ENCODE results near the gene FBXL14.

The FBXL14 gene

DNA sequence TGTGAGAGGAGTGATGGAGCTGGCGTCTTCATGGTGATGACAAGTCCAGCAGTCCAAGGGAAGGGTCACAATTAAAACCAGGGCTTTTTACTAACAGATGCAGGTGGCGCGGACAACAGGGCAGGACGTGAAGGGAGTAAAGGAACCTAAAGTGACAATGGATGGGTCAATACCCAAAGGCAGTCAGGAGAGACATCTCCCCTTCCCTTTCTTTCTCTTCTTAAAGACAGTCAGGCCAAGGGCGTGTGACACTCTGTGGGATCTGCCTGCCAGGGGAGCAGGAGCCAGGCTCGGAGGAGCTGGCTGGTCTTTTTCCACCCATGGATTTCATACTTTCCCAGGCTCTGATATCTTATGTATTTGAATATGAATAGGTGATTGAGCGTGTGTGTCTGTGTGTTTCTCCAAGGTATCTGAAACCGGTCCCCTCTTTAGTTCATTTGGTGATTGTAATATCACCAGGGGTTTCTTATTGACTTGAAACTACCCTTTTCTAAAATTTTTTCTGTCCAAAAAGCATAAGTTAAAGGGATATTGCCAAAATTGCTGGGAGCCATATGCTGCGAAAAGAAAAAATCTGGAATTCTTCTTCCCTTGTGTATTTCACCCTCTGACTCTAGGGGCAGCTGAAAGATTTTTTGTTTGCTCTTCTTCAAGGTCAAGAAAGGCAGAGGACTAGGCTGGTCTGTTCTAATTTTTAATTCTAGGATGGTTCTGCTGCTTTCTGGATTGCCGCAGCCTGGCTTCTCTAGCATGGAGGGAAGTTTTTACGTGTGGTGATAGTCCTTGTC lies 61.8 kb downstream of the FBXL14 start:
- no peak for DNase-seq

DNA sequence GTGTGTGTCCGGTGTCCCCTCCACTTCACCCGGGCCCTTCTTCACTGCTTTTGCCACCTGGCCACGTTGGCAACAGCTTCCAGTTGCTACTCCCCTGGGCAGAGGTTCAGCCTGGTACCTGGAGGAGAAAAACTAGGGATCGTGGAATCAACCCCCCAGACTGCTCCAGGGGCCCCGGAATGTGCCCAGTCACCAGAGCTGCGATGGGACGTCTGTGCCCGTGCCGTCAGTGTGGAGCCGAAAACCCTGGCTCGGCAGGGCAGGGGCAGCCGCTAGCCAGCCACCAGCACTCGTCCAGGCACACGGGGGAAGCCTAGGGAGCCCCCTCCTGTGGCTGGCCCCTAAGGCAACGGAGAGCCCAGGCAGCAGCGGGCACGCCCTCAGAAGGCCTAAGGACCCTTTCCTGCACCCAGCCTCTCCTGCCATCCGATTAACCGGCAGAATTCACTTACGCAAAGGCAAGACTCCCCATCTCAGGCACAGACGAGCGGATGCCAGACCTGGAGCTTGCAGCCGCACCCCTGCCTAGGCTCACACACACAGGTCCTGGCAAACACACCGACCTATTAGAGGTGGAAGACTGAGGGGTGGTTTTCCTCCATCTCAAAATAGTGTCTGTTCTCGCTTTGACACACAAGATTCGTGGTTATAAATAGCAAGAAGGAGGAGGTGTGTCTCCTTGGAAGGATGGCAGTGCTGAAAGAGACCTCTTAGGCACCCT lies 62.6 kb downstream of the FBXL14 start:
- no peak for DNase-seq

DNA sequence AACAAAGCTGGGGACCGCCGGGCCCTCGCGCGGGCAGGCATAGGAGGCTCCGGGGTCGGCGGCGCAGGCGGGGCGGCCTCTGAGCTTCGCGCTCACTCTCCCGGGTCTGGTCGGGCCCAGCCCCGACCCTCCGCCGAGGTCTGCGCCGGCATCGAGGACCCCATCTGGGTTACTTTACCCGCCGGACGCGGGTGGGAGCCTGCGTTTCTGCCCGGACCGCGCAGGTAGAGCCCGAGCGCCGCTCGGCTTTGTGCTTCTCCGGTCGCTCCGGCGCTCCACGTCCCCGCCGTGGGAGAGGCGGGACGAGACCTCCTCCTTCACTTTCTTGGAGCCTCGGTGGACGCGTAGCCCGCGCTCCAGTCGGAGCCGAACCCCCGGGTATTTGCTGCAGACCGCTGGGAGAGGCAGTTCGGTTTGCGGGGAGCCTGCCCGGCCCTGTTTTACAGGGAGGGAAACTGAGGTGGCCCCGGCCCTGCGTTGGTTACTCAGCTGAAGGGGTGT lies 63.2 kb downstream of the FBXL14 start:
- DNase-seq, result no peak

DNA sequence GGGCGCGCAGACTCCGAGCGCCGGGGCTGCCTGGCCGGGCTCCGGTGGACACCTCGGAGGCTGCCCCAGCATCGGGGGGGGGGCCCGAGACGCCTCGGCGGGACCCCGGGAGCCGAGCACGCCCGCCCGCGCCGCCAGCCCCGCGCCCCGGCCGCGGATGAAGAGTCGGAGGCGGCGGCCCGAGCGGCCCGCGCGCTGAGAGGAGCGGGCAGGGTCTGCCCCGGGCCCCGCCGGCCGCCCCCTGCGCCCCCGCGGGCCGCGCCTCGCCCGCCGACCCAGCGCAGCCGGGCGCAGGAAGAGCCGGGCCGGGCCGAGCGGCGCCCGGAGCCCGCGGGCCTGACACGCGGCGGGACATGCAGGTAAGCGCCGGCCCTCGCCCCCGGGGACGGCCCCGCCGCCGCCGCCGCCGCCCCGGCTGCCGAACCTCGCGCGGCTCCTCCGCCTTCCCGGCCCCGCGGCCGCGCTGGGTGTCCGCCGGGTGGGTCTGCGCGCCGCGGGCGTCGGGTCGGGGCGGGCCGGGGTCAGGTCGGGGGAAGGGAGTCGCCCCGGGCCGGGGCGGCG lies 63.7 kb downstream of the FBXL14 start:
- no peak for DNase-seq

DNA sequence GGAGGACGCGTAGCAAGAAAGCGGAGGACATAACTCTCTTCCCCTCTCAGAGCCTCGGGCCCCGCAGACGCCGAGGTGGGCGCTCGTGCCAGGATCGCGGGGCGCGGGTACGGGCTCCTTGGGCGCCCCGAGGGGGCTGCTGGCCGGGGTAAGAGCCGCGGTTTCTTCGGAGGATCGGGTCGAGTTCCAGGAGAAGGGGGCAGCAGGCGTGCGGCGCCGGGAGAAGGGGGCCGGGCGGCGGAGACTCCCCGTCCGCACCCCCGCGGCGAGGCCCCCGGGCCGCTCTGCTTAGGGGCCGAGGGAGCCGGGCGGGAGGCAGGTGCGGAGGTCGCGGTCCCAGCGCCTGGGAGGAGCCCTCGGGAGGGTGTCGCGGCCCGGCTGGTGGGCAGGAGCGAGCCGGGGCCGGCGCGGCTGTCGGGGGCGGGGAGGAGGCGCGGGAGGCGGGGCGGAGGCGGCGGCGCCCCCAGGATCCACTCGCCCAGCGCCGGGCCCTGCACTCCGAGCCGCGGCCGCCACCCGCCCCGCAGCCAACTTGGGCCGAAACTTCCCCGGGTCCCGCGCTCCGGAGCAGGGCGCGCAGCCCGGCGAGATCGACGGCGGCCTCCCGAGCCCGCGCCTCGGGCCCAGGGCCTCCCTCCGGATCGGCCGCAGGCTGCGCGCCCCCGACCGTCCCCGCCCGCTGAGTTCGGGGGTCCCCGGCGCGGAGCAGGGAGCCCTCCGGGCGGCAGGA lies 64.4 kb downstream of the FBXL14 start:
- no peak for DNase-seq

DNA sequence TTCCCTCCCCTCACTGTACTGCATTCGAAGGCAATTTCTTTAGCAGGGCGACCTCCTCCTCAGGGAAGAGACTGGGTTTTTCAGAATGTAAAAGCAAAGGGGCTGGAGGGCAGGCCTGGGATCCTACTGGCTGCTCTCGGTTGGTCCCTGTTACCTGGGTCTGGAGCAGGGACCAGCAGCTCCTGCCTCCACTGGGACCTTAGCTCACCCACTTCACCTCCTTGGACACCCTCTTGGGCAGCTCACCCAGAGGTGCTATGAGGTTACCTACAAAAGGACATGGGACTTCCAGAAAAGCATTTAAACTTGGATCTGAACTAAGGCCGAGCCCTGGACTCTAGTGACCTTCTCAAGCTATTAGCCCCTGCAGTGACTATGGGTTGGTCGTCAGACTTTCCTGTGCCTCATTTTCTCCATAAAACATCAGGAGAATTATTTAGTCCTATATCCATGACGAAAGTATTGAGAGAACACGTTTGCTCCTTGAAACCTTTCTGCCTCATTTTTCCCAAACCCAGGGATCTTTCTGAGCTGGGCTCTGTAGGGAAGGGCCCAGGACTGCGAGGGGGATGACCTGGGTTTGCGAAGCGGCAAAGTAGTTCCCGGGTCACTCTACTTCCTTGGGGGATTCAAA lies 65.0 kb downstream of the FBXL14 start:
- no peak for DNase-seq

DNA sequence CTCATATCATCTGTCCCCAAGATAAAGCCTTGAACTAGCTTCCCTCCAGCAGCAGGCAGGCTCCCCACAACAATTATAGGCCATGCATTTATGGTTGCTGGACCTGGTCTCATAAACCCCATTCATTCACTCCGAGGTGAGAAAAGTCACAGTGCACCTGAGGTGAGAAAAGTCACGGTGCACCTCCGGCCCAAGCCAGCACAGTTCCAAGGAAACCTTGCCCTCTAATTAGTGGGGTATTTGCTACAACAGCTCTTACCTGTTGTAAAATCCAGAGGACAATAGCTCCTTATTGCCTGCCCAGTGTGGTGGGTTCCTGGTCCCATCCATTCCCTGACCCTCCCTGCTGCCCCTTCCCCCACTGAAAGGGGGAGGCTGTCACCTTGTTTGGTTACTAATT lies 65.6 kb downstream of the FBXL14 start:
- no peak for DNase-seq

DNA sequence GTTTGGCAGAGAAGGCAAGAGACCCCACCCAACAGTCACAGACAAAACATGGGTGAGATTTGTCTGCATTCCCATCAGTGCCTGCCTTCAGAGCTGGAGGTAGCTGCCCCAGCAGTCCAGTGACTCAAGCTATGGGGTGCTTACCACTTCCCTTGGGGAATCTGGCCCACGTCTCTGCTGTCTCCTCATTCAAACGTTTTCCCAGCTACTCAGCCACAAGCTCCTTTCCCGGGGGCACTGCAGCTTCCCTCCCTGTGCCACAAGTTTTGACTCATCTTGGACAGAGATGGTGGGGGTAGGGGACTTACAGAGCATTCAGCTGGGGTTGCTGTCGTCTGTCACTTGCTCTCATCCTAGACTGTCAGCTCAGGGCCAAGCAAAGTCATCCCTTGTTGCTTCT lies 66.6 kb downstream of the FBXL14 start:
- no peak for DNase-seq

DNA sequence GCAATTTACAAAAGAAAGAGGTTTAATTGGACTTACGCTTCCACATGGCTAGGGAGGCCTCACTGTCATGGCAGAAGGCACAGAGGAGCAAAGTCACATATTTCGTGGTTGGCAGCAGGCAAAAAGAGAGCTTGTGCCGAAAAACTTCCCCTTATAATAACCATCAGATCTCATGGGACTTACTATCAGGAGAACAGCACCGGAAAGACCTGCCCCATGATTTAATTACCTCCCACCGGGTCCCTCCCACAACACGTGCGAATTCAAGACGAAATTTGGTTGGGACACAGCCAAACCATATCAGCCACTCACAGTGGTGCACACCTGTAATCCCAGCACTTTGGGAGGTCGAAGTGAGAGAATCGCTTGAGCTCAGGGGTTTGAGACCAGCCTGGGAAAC lies 68.5 kb downstream of the FBXL14 start:
- no peak for DNase-seq

DNA sequence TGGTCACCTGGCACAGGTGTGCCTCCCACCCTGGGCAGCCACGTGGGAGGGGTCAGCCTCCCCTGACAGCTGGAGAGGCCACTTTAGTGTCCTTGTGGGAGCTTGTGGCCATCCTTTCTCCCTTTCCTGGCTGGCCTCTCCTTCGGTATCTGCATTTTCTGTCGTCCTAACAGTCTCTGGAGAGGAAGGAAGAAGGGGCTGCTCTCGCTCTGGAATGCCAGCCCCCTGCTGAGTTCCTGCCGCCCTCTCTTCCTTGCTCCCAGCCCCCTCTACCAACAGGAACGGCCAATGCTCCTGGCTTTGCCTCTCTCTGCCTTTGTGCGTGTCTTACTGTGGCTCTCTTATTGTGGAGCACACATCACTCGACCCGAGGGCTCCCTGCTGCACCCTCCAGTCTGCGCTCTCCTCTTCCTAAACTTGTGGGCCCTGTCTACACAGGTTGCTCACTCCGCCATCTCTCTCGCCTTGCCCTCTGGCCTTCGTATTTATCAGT lies 70.8 kb downstream of the FBXL14 start:
- no peak for DNase-seq

DNA sequence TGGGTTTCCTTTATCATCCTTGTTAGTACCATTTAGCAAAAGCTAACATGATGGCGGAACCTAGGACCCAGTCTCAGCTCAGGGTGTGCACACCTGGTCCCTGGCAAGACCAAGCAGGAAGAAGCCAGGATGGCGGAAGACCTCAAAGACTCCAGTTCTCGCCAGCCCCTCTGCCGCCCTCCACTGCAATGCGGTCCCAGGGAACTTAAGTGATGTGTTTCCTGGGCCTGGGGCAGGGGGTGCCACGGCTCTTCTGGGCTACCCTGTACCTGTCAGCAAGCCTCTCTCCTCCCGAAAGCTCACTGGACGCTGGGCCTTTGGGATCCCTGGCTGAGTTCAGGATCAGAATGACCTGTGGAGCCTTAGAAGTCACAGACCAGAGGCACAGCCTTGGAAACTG lies 71.3 kb downstream of the FBXL14 start:
- DNase-seq, result no peak

DNA sequence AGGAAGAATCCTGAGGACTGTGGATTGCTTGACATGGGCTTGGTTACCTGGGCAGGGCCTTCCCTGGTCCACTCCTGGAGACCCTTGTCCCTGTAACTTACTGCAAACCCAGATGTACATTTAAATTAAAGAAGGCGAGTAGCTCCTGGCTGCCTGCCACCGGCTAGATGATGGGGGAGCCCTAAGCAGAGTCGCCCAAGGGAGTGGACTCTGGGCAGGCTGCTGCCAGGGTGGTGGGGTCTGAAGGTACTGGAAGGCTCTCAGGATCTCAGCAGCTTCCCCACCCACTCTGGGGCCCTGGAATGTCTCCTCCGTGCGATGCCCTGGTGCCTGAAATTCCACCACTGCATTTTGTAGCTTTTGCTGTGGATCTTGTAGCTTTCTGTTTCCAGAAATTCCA lies 74.7 kb downstream of the FBXL14 start:
- DNase-seq, result no peak

DNA sequence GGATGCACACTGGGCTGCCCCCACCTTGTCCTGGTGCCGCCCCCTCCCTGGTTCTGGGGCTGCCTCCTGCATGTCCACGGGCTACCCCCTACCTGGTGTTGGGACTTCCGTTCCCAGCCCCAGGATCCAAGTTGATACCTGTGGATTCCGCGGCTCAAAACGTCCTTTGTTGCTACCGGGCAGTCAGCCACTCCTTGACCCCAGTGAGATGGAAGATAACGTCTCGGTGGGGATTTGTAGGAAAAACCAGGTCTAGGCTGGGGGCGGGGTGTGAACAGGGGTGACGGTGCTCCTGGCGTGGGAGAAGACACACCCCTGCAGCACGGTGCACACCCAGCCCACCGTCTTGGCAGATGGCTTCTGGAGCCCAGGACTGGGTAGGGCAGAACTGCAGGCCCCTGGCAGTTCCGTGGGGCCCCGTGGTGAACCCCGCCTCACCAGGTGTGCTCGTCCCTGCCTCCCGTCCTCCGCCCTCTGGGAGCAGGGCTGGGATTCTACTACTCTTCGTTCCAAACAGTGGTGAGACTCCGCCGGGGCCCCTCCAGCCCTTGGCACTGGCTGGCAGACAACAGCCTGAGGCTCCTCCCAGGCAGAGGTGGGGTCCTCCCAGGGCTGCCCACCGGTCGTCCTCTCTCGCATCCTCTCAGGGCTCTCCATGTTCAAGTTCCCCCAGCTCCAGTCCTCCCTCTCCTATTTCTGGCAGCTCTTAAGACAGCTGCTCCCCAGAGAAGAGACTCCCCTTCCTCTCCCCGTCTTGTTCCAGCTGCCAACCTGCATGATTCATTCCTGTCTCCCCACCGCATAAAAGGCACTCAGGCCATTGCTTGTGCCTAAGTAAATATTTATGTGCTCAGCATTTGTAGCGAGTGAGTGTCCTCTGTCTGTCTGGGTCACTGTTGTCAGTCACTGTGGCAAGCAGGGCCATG lies 75.5 kb downstream of the FBXL14 start:
- DNase-seq, result no peak

DNA sequence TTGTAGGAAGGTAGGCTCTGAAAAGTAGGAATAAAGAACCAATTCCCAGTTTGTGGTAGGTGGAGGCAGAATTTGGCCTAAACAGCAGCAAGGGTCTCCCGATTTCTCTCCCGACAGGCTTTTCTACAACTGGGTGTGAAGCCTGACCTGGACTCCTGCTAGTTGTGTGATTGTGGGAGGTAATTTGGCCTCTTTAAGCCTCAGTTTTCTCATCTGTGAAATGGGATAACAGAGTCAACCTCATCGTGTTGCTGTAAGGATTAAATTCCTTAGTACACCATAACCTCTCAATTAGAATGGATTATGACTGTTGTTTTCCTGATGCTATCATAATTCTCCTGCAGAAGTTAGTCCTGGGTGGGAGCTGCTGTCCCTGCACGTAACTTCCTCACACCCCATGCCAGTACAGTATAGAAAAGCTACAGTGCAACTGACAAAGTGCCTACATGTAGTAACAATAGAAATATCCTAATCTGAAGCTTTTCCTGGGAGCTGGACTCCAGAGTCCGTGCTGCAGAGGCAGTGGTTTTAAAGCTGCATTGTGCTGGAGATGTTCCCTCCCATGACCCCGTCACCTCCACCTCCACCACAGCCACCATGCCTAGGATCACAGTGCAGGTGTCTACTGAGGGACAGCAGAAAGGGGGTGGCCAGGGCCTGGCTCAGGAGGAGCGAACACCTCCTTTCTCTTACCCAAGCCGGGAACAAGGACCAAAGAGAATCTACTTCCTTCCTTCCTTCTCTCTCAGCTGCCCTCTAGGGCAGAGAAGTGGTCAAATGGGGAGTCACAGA lies 76.5 kb downstream of the FBXL14 start:
- no peak for DNase-seq

DNA sequence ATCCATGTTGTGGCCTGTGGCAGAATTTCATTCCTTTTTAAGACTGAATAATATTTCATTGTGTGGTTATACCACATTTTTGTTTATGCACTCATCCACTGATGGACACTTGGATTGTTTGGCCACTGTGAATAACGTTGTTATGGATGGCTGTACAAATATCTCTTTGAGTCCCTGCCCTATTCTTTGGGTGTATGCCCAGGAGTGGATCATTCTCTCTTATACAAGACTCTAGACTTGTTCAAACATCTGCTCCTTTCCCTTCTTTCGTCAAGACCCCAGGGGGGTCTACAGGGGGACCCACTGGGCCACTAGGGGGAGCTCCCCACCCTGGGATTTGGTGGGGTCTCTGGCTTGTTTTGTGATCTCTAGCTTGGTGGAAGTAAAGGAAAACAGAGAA lies 77.4 kb downstream of the FBXL14 start:
- no peak for DNase-seq
